Measurements from ENCODE around the gene LARP4B. TPM values are rescaled to one million over a fixed set of nuclear protein-coding genes. Genes with fewer than 3 reads are reported as not detected.

LARP4B gene
- polyA plus RNA-seq, 1 donor from 2014 or later, result 14.2 TPM

GRCh38 chr10:853017-853416 lies 78.5 kb downstream of the LARP4B start:
- TF ChIP-seq RAD21 (conservative IDR thresholded peaks at IDR 0.05) (no peak), TAF1 (IDR thresholded peaks at IDR 0.05; ENCODE audit: low read depth) (no peak), SMC3 (conservative IDR thresholded peaks at IDR 0.05; ENCODE audit: poor library complexity) (no peak), POLR2AphosphoS5 (IDR thresholded peaks at IDR 0.05) (no peak), EZH2 (IDR thresholded peaks at IDR 0.05; ENCODE audit: borderline replicate concordance, insufficient read depth, low read length, poor library complexity, severe bottlenecking) (no peak), MXI1 (conservative IDR thresholded peaks at IDR 0.05; ENCODE audit: poor library complexity, severe bottlenecking) (no peak), EP300 (conservative IDR thresholded peaks at IDR 0.05; ENCODE audit: poor library complexity, severe bottlenecking) (no peak)
- TF ChIP-seq, protein P1, sequence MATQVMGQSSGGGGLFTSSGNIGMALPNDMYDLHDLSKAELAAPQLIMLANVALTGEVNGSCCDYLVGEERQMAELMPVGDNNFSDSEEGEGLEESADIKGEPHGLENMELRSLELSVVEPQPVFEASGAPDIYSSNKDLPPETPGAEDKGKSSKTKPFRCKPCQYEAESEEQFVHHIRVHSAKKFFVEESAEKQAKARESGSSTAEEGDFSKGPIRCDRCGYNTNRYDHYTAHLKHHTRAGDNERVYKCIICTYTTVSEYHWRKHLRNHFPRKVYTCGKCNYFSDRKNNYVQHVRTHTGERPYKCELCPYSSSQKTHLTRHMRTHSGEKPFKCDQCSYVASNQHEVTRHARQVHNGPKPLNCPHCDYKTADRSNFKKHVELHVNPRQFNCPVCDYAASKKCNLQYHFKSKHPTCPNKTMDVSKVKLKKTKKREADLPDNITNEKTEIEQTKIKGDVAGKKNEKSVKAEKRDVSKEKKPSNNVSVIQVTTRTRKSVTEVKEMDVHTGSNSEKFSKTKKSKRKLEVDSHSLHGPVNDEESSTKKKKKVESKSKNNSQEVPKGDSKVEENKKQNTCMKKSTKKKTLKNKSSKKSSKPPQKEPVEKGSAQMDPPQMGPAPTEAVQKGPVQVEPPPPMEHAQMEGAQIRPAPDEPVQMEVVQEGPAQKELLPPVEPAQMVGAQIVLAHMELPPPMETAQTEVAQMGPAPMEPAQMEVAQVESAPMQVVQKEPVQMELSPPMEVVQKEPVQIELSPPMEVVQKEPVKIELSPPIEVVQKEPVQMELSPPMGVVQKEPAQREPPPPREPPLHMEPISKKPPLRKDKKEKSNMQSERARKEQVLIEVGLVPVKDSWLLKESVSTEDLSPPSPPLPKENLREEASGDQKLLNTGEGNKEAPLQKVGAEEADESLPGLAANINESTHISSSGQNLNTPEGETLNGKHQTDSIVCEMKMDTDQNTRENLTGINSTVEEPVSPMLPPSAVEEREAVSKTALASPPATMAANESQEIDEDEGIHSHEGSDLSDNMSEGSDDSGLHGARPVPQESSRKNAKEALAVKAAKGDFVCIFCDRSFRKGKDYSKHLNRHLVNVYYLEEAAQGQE (IDR thresholded peaks at IDR 0.05; ENCODE audit: borderline replicate concordance), result no peak
- TF ChIP-seq, protein P2, sequence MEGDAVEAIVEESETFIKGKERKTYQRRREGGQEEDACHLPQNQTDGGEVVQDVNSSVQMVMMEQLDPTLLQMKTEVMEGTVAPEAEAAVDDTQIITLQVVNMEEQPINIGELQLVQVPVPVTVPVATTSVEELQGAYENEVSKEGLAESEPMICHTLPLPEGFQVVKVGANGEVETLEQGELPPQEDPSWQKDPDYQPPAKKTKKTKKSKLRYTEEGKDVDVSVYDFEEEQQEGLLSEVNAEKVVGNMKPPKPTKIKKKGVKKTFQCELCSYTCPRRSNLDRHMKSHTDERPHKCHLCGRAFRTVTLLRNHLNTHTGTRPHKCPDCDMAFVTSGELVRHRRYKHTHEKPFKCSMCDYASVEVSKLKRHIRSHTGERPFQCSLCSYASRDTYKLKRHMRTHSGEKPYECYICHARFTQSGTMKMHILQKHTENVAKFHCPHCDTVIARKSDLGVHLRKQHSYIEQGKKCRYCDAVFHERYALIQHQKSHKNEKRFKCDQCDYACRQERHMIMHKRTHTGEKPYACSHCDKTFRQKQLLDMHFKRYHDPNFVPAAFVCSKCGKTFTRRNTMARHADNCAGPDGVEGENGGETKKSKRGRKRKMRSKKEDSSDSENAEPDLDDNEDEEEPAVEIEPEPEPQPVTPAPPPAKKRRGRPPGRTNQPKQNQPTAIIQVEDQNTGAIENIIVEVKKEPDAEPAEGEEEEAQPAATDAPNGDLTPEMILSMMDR (IDR thresholded peaks at IDR 0.05; ENCODE audit: poor library complexity, severe bottlenecking), result no peak
- no peaks in the 10 kb centered on the region for H4K20me1 ChIP-seq (ENCODE audit: insufficient read depth)
- no peak overlapping the region for H3K9ac ChIP-seq (ENCODE audit: low read length)
- H3K9me2 ChIP-seq (ENCODE audit: insufficient read depth, low read length), result no peaks in the 10 kb centered on the region
- no peaks in the 10 kb centered on the region for H3K9me3 ChIP-seq (ENCODE audit: low read length)
- no peak overlapping the region for H2AFZ ChIP-seq (ENCODE audit: low read depth, low read length)
- peaks cover 4% of the 10 kb centered on the region for H3K79me2 ChIP-seq (replicated peaks; ENCODE audit: insufficient read depth, low read length)
- no peak overlapping the region for H3K4me2 ChIP-seq (ENCODE audit: low read length)
- no peaks in the 10 kb centered on the region for H3K27me3 ChIP-seq (ENCODE audit: insufficient read depth, low read depth, low read length)
- H3K4me3 ChIP-seq (ENCODE audit: low read length), result no peak overlapping the region
- H3F3A ChIP-seq (ENCODE audit: insufficient read depth, low read length, poor library complexity, severe bottlenecking), result no peaks in the 10 kb centered on the region
- peaks cover 4% of the 10 kb centered on the region for H3K36me3 ChIP-seq (ENCODE audit: insufficient read depth, low read length)
- H3K27ac ChIP-seq (ENCODE audit: low read length), result no peak overlapping the region

DNA sequence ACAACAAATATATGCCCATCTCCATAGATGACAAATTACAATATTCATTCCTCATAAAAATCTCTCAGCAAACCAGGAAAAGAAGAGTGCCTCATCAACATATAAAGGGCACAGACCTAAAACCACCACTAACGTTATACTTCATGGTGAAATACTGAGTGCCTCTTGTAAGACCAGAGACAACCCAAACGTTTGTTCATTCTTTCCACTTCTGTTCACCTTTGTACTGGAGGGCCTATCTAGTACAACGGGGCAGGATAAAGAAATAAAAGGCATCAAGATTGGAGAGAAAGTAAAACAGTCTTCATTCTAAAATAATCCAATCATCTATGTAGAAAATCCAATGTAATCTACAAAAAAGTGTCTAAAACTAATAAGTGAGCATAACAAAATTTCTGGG lies 79.1 kb downstream of the LARP4B start:
- no peaks in the 10 kb centered on the region for H3K27me3 ChIP-seq (ENCODE audit: insufficient read depth, low read depth, low read length)
- TF ChIP-seq SMC3 (conservative IDR thresholded peaks at IDR 0.05; ENCODE audit: poor library complexity) (no peak), MXI1 (conservative IDR thresholded peaks at IDR 0.05; ENCODE audit: poor library complexity, severe bottlenecking) (no peak), EP300 (conservative IDR thresholded peaks at IDR 0.05; ENCODE audit: poor library complexity, severe bottlenecking) (no peak), EZH2 (IDR thresholded peaks at IDR 0.05; ENCODE audit: borderline replicate concordance, insufficient read depth, low read length, poor library complexity, severe bottlenecking) (no peak), TAF1 (IDR thresholded peaks at IDR 0.05; ENCODE audit: low read depth) (no peak), RAD21 (conservative IDR thresholded peaks at IDR 0.05) (no peak), POLR2AphosphoS5 (IDR thresholded peaks at IDR 0.05) (no peak)
- TF ChIP-seq, protein P2 (IDR thresholded peaks at IDR 0.05; ENCODE audit: poor library complexity, severe bottlenecking), result no peak
- TF ChIP-seq, protein P1 (IDR thresholded peaks at IDR 0.05; ENCODE audit: borderline replicate concordance), result no peak
- no peaks in the 10 kb centered on the region for H3F3A ChIP-seq (ENCODE audit: insufficient read depth, low read length, poor library complexity, severe bottlenecking)
- H3K9me3 ChIP-seq (ENCODE audit: low read length), result no peaks in the 10 kb centered on the region
- peaks cover 4% of the 10 kb centered on the region for H3K79me2 ChIP-seq (replicated peaks; ENCODE audit: insufficient read depth, low read length)
- no peak overlapping the region for H3K9ac ChIP-seq (ENCODE audit: low read length)
- no peaks in the 10 kb centered on the region for H4K20me1 ChIP-seq (ENCODE audit: insufficient read depth)
- no peaks in the 10 kb centered on the region for H3K9me2 ChIP-seq (ENCODE audit: insufficient read depth, low read length)
- peaks cover 4% of the 10 kb centered on the region for H3K36me3 ChIP-seq (ENCODE audit: insufficient read depth, low read length)
- H2AFZ ChIP-seq (ENCODE audit: low read depth, low read length), result no peak overlapping the region
- H3K27ac ChIP-seq (ENCODE audit: low read length), result no peak overlapping the region
- H3K4me3 ChIP-seq (ENCODE audit: low read length), result no peak overlapping the region
- H3K4me2 ChIP-seq (ENCODE audit: low read length), result no peak overlapping the region
